ENCODE results near the gene CDH4.

CDH4 gene

DNA sequence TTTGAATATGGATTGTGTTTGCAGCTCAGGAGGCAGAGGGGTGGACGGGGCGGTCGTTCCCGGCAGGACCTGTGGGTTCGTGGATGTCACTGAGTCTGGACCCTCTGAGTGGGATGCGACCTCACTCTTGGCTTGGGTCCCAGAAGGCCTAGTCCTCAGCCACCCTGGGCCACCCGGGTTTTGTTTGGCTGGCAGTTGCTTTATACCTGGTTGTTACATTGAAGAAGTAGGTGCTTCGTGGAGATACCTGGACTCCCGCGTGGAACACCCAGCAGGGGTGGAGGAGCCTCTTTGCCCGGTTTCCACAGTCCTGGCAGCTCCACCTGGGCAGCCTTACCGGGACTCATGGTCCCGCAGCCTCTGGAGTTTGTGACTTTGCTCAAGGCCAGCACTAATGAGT lies 408.5 kb downstream of the CDH4 start:
- ChIA-PET CTCF (interaction anchor here (0.6 to 0.7 kb wide), 2 partner anchors 38 to 108 kb away, joined by 3 to 5 read pairs; no protein-coding TSS in a partner anchor), POLR2A (ENCODE audit: low non-redundant PET) (no interaction called here)
- TF ChIP-seq, protein P1, sequence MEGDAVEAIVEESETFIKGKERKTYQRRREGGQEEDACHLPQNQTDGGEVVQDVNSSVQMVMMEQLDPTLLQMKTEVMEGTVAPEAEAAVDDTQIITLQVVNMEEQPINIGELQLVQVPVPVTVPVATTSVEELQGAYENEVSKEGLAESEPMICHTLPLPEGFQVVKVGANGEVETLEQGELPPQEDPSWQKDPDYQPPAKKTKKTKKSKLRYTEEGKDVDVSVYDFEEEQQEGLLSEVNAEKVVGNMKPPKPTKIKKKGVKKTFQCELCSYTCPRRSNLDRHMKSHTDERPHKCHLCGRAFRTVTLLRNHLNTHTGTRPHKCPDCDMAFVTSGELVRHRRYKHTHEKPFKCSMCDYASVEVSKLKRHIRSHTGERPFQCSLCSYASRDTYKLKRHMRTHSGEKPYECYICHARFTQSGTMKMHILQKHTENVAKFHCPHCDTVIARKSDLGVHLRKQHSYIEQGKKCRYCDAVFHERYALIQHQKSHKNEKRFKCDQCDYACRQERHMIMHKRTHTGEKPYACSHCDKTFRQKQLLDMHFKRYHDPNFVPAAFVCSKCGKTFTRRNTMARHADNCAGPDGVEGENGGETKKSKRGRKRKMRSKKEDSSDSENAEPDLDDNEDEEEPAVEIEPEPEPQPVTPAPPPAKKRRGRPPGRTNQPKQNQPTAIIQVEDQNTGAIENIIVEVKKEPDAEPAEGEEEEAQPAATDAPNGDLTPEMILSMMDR (conservative IDR thresholded peaks at IDR 0.05; ENCODE audit: low read depth), result no peak
- DNase-seq (ENCODE audit: low spot score), result no peak
- no peak overlapping the region for H3K27ac ChIP-seq

DNA sequence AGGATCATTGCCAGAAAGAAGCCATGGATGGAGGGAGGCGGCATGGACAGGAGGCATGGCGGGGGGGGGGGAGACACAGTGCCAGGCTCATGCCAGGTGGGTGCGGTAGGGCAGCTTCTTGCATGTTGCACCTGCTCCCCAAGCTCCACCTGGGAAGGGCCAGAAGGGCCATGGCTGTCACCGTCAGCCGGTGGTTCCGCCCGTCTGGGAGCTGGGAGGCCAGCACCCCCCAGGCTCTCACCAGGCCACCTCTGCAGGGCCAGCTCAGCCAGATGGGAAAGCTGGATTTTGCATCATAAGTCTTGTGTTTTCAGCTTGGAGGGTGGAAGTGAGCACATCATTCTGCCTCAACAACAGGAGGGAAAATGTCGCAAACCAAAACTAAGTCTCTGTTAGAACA lies 409.0 kb downstream of the CDH4 start:
- CTCF ChIA-PET, result interaction anchor here (0.6 to 0.7 kb wide), 2 partner anchors 38 to 108 kb away, joined by 3 to 5 read pairs; no protein-coding TSS in a partner anchor

DNA sequence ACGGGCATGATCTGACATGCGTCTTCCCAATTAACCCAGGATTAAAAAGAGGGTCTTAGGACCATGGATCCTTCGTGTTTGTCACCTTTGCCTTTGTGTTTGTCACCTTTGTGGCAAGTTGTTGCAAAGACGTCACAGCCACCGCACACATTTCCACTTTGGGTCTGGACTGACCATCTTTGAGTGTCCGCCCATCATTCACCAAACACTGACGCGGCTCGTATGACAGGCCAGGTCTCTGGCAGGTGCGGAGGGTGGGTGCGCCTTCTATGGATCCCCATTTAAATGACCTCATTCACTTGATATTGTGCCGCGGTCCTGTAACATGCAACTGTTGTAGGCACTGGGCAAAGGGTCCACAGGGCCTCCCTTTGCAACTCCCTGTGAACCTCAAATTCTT lies 409.5 kb downstream of the CDH4 start:
- TF ChIP-seq, protein P1 (conservative IDR thresholded peaks at IDR 0.05; ENCODE audit: low read depth), result no peak
- POLR2A ChIA-PET (ENCODE audit: low non-redundant PET), result no interaction called here
- H3K27ac ChIP-seq, result no peak overlapping the region
- DNase-seq (ENCODE audit: low spot score), result no peak
- CTCF ChIA-PET, result interaction anchor here (0.6 kb wide), 1 partner anchor 213 kb away, joined by 3 read pairs; no protein-coding TSS in a partner anchor

More for the DNA sequence above, 409.0 kb downstream of the CDH4 start:
- H3K27ac ChIP-seq, result no peak overlapping the region
- DNase-seq (ENCODE audit: low spot score), result no peak
- TF ChIP-seq, protein P1 (conservative IDR thresholded peaks at IDR 0.05; ENCODE audit: low read depth), result no peak
- POLR2A ChIA-PET (ENCODE audit: low non-redundant PET), result no interaction called here

DNA sequence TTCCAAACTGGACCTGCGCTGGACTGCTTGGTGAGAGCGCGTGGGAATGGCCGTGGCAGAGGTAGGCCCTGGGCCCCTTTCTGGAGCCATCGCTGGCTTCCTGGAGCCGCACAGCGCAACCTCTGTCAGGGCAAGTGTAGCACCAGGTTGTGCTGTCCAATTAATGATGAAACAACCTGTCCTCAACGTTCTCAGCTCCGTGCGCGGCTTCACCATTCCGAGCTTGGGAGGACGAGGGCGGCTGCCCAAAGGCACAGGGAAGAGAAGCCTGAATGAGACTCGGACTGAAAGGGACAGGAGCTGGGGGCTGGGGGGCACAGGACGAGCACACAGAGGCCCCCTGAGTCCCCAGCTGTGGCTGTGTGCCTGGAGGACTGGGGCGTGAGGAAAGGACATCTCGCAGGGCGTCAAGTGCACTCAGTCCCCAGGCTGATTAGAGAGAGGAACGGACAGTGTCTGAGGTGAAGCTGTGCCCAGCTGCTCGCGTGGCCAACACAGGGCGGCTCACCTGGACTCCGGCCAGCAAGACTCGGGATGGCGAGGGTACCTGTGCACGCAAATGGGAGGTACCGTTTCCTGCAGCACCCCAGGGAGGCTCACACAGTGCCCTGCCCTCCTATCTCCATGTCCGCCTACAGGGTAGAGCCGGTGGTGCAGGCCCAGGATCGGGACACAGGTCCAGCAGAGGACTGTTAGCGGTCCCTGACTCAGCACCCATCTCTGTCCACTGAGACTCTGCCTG lies 410.3 kb downstream of the CDH4 start:
- POLR2A ChIA-PET (ENCODE audit: low non-redundant PET), result no interaction called here
- no peak overlapping the region for H3K27ac ChIP-seq
- TF ChIP-seq, protein P1 (conservative IDR thresholded peaks at IDR 0.05; ENCODE audit: low read depth), result no peak
- no peak for DNase-seq (ENCODE audit: low spot score)
- CTCF ChIA-PET, result interaction anchor here (0.5 kb wide), 1 partner anchor 47 kb away, joined by 3 read pairs; no protein-coding TSS in a partner anchor

- POLR2A ChIA-PET (ENCODE audit: low non-redundant PET), result no interaction called here
- CTCF ChIA-PET, result no interaction called here
- no peak overlapping the region for H3K27ac ChIP-seq
- no peak for DNase-seq (ENCODE audit: low spot score)
- TF ChIP-seq, protein P1 (conservative IDR thresholded peaks at IDR 0.05; ENCODE audit: low read depth), result no peak
Measured at GRCh38 chr20:61662968-61663331, 410.9 kb downstream of the CDH4 start.

DNA sequence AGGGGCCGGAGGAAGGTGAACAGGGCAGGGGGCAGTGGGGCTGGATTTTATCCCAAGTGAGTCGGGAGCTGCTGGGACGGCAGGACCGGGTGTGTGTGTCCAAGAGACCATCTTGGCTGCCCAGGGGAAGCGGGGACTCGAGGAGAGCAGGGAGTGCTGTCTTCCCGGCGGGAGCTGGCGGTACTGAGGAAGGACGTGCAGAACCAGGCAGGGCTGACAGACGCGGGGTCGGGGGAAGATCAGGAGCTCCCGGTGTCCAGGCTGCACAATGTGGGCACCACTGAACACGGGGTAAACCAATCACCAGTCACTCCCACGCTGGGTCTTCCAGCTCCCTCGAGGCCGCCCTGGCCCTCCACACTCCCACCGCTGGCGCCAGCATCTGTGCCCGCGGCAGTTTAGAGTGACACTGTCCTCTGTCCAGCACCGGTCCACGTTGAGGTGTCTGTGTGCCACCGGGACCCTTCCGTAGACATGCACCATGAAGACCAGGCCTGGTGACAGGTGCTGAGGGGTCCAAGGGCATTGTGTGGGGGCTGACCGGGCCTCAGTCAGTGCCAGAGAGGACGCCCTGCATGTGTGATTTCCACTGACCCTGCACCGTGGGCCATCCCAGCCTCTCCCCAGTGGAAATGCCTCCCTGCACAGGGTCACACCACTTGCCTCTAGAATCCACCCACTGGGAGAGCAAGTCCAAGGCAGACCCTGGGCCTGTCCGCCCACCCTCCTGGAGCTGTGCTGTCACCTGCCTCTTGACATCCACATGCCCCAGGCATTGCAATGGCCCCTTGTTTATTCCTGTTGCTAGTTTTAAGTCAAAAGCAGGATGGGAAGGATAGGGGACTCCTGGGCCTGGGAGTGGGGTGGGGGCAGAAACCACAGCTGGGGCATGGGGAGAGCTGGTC lies 411.7 kb downstream of the CDH4 start:
- TF ChIP-seq, protein P1 (conservative IDR thresholded peaks at IDR 0.05; ENCODE audit: low read depth), result no peak
- H3K27ac ChIP-seq, result no peak overlapping the region
- ChIA-PET POLR2A (ENCODE audit: low non-redundant PET) (no interaction called here), CTCF (no interaction called here)
- no peak for DNase-seq (ENCODE audit: low spot score)
